GM18951 (cell line): Measurements from ENCODE around the gene CHRND.
A peak's percentile ranks its signal among the peaks of the same experiment; 100 is the strongest.

ENCODE experiments used
- POLR2A ChIP-seq: IDR thresholded peaks from 4 replicates; pipeline ENCODE4 v1.6.1; 2011; ENCODE audit warnings: mild to moderate bottlenecking; ENCODE audit not compliant: insufficient read length, insufficient read depth; ENCODE audit errors: extremely low read depth
- in situ Hi-C: fragments of 300-500 bp; cut with MboI; formaldehyde crosslinking; loops from one replicate; pipeline ENCODE4 v1.12.0; 2022; ENCODE audit warnings: low sequenced_read_pairs, mixed read lengths, inconsistent platforms; ENCODE audit not compliant: unreplicated experiment

Gene CHRND

GRCh38 chr2:232542715-232543467 lies 16.9 kb downstream of the CHRND start:
- peak; percentile 3 for TF ChIP-seq POLR2A
- in situ Hi-C loops, result no loop called here

- in situ Hi-C loops, result no loop called here
- TF ChIP-seq POLR2A, result no peak
Measured at GRCh38 chr2:232543491-232543890, 17.5 kb downstream of the CHRND start.

GRCh38 chr2:232543928-232544631 lies 18.1 kb downstream of the CHRND start:
- TF ChIP-seq POLR2A, result no peak
- in situ Hi-C loops, result no loop called here

GRCh38 chr2:232544674-232545073 lies 18.7 kb downstream of the CHRND start:
- TF ChIP-seq POLR2A, result no peak
- in situ Hi-C loops, result no loop called here

GRCh38 chr2:232545511-232546375 lies 19.8 kb downstream of the CHRND start:
- TF ChIP-seq POLR2A, result no peak
- in situ Hi-C loops, result no loop called here

GRCh38 chr2:232547991-232548390 lies 22.0 kb downstream of the CHRND start:
- no peak for TF ChIP-seq POLR2A
- in situ Hi-C loops, result no loop called here

GRCh38 chr2:232549655-232550353 lies 23.8 kb downstream of the CHRND start:
- no peak for TF ChIP-seq POLR2A
- in situ Hi-C loops, result no loop called here

- peak; percentile 96 for TF ChIP-seq POLR2A
- in situ Hi-C loops, result no loop called here
Measured at GRCh38 chr2:232550354-232551249, 24.6 kb downstream of the CHRND start, which contains the start of the genes EIF4E2 and TIGD1. Gene EIF4E2, plus strand, starts transcription at chr2:232550689. Its CDS starts 36 bp downstream, at chr2:232550725. Gene TIGD1, minus strand, starts transcription at chr2:232550557. Its CDS starts 675 bp downstream, at chr2:232549882.

GRCh38 chr2:232551250-232551638 lies 25.3 kb downstream of the CHRND start:
- in situ Hi-C loops, result no loop called here

GRCh38 chr2:232551776-232552175 lies 25.8 kb downstream of the CHRND start:
- no peak for TF ChIP-seq POLR2A
- in situ Hi-C loops, result no loop called here

More at GRCh38 chr2:232551250-232551638, 25.3 kb downstream of the CHRND start:
- no peak for TF ChIP-seq POLR2A

GRCh38 chr2:232556426-232556825 lies 30.5 kb downstream of the CHRND start:
- TF ChIP-seq POLR2A, result no peak
- in situ Hi-C loops, result no loop called here
